GM10266 (cell line): Measurements from ENCODE around the gene IL17RD.

Source experiments
- DNase-seq: peaks from one replicate; pipeline ENCODE4 v3.0.0; 2012; ENCODE audit errors: extremely low spot score
- CTCF ChIP-seq: IDR thresholded peaks from 2 replicates; pipeline ENCODE4 v1.5.1; 2012; ENCODE audit warnings: mild to moderate bottlenecking, low read depth; ENCODE audit not compliant: control insufficient read depth, insufficient read depth; ENCODE audit errors: missing control alignments

The IL17RD gene

GRCh38 chr3:57076422-57076951, 88.7 kb downstream of the IL17RD start:
- no peak for TF ChIP-seq CTCF
- no peak for DNase-seq

GRCh38 chr3:57074135-57074534, 91.0 kb downstream of the IL17RD start:
- no peak for TF ChIP-seq CTCF
- no peak for DNase-seq

GRCh38 chr3:57073628-57074027, 91.5 kb downstream of the IL17RD start:
- no peak for TF ChIP-seq CTCF
- no peak for DNase-seq

GRCh38 chr3:57069503-57069902, 95.7 kb downstream of the IL17RD start:
- TF ChIP-seq CTCF = no peak

GRCh38 chr3:57068437-57069089, 96.6 kb downstream of the IL17RD start:
- DNase-seq = peak; percentile 84
- TF ChIP-seq CTCF = no peak

More at GRCh38 chr3:57069503-57069902, 95.7 kb downstream of the IL17RD start:
- DNase-seq = no peak

GRCh38 chr3:57066471-57066870, 98.7 kb downstream of the IL17RD start:
- no peak for DNase-seq
- no peak for TF ChIP-seq CTCF

GRCh38 chr3:57065588-57065987, 99.6 kb downstream of the IL17RD start:
- no peak for DNase-seq
- TF ChIP-seq CTCF = no peak
